ENCODE measurements around the gene GRPEL2.

DNA sequence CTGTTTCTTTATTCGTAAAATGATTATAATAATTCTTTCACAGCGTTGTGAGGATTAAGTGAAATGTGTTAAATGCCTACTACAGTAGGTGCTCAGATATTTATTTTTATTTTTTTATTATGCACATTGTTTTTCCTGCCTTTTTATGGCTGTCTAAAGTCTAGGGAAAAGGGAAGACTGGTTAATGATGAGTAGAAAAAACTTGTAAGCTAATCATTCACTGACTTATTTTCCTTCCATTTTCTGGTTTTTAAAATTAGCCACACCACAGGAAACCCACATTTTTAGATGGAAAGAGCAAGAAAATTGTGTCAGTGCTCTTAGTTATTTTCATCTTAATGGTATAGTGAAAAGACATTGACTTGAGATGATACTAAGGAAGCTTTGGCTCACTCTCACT lies 8.6 kb downstream of the GRPEL2 start:
- TF ChIP-seq, protein P1, sequence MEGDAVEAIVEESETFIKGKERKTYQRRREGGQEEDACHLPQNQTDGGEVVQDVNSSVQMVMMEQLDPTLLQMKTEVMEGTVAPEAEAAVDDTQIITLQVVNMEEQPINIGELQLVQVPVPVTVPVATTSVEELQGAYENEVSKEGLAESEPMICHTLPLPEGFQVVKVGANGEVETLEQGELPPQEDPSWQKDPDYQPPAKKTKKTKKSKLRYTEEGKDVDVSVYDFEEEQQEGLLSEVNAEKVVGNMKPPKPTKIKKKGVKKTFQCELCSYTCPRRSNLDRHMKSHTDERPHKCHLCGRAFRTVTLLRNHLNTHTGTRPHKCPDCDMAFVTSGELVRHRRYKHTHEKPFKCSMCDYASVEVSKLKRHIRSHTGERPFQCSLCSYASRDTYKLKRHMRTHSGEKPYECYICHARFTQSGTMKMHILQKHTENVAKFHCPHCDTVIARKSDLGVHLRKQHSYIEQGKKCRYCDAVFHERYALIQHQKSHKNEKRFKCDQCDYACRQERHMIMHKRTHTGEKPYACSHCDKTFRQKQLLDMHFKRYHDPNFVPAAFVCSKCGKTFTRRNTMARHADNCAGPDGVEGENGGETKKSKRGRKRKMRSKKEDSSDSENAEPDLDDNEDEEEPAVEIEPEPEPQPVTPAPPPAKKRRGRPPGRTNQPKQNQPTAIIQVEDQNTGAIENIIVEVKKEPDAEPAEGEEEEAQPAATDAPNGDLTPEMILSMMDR (IDR thresholded peaks at IDR 0.05), result no peak
- no peak for TF ChIP-seq EZH2 (IDR thresholded peaks at IDR 0.05)

Measured in neural progenitor cell (in vitro differentiated cells).